ENCODE measurements around the gene GABRG3.

The GABRG3 gene

GRCh38 chr15:27095886-27096624 lies 125.1 kb downstream of the GABRG3 start:
- WGBS, result 91% methylated on average over 8 of the region's 8 CpGs
- H3K4me1 ChIP-seq (ENCODE audit: insufficient read depth, low read length), result peaks cover 6% of the 10 kb centered on the region
- no peaks in the 10 kb centered on the region for H3K27me3 ChIP-seq (ENCODE audit: insufficient read depth, low read length)
- no peaks in the 10 kb centered on the region for H3K9me3 ChIP-seq (ENCODE audit: insufficient read depth, low read depth, low read length)
- no peak overlapping the region for H3K9ac ChIP-seq (ENCODE audit: low read depth, low read length)
- H3K4me3 ChIP-seq (ENCODE audit: low read length), result no peak overlapping the region
- H3K27ac ChIP-seq (ENCODE audit: low read depth, low read length), result no peak overlapping the region
- H3K36me3 ChIP-seq (ENCODE audit: insufficient read depth, low read length), result no peaks in the 10 kb centered on the region

DNA sequence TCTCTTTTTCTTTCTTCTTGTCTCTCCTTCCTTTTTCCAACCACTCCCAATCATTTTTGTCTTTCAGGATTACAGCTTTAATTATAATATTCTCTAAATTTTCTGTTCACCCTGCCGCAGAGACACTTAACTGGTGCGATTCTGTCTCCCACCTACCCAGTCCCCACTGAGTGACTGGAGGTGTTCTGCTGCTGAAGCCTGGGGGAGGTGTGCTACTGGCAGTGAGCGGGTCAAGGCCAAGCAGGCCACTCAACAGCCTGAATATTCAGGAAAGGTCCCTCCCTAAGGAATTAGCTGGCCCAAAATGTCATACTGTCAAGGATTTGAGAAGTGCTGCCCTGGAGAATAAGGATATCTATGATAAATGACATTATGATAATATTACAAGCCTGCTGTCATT lies 126.5 kb downstream of the GABRG3 start:
- no peaks in the 10 kb centered on the region for H3K36me3 ChIP-seq (ENCODE audit: insufficient read depth, low read length)
- peaks cover 5% of the 10 kb centered on the region for H3K4me1 ChIP-seq (ENCODE audit: insufficient read depth, low read length)
- 76% methylated on average over 3 of the region's 3 CpGs for WGBS
- no peaks in the 10 kb centered on the region for H3K27me3 ChIP-seq (ENCODE audit: insufficient read depth, low read length)
- H3K9ac ChIP-seq (ENCODE audit: low read depth, low read length), result no peak overlapping the region
- no peak overlapping the region for H3K4me3 ChIP-seq (ENCODE audit: low read length)
- H3K27ac ChIP-seq (ENCODE audit: low read depth, low read length), result no peak overlapping the region
- H3K9me3 ChIP-seq (ENCODE audit: insufficient read depth, low read depth, low read length), result no peaks in the 10 kb centered on the region

- 89% methylated on average over 9 of the region's 9 CpGs for WGBS
- H3K9ac ChIP-seq (ENCODE audit: low read depth, low read length), result no peak overlapping the region
Measured at GRCh38 chr15:27101982-27102381, 131.0 kb downstream of the GABRG3 start.

GRCh38 chr15:27111323-27111722 lies 140.3 kb downstream of the GABRG3 start:
- Histone ChIP-seq H3K4me1 (ENCODE audit: insufficient read depth, low read length) (peaks cover 13% of the 10 kb centered on the region), H3K36me3 (ENCODE audit: insufficient read depth, low read length) (no peaks in the 10 kb centered on the region), H3K27ac (ENCODE audit: low read depth, low read length) (no peak overlapping the region), H3K4me3 (ENCODE audit: low read length) (no peak overlapping the region), H3K27me3 (ENCODE audit: insufficient read depth, low read length) (no peaks in the 10 kb centered on the region), H3K9ac (ENCODE audit: low read depth, low read length) (no peak overlapping the region), H3K9me3 (ENCODE audit: insufficient read depth, low read depth, low read length) (no peaks in the 10 kb centered on the region)
- WGBS, result 95% methylated on average over 4 of the region's 4 CpGs

More at GRCh38 chr15:27101982-27102381, 131.0 kb downstream of the GABRG3 start:
- H3K27ac ChIP-seq (ENCODE audit: low read depth, low read length), result no peak overlapping the region
- no peaks in the 10 kb centered on the region for H3K36me3 ChIP-seq (ENCODE audit: insufficient read depth, low read length)
- H3K27me3 ChIP-seq (ENCODE audit: insufficient read depth, low read length), result no peaks in the 10 kb centered on the region
- H3K4me1 ChIP-seq (ENCODE audit: insufficient read depth, low read length), result no peaks in the 10 kb centered on the region; the same call in 1 of the 2 replicates
- no peaks in the 10 kb centered on the region for H3K9me3 ChIP-seq (ENCODE audit: insufficient read depth, low read depth, low read length)
- no peak overlapping the region for H3K4me3 ChIP-seq (ENCODE audit: low read length)

- Histone ChIP-seq H3K4me3 (ENCODE audit: low read length) (no peak overlapping the region), H3K27me3 (ENCODE audit: insufficient read depth, low read length) (no peaks in the 10 kb centered on the region), H3K9ac (ENCODE audit: low read depth, low read length) (no peak overlapping the region), H3K4me1 (ENCODE audit: insufficient read depth, low read length) (peaks cover 13% of the 10 kb centered on the region), H3K36me3 (ENCODE audit: insufficient read depth, low read length) (no peaks in the 10 kb centered on the region), H3K27ac (ENCODE audit: low read depth, low read length) (no peak overlapping the region), H3K9me3 (ENCODE audit: insufficient read depth, low read depth, low read length) (no peaks in the 10 kb centered on the region; the same call in 1 of the 2 replicates)
- 100% methylated on average over 1 of the region's 1 CpG for WGBS
Measured at GRCh38 chr15:27114473-27114872, 143.5 kb downstream of the GABRG3 start.

DNA sequence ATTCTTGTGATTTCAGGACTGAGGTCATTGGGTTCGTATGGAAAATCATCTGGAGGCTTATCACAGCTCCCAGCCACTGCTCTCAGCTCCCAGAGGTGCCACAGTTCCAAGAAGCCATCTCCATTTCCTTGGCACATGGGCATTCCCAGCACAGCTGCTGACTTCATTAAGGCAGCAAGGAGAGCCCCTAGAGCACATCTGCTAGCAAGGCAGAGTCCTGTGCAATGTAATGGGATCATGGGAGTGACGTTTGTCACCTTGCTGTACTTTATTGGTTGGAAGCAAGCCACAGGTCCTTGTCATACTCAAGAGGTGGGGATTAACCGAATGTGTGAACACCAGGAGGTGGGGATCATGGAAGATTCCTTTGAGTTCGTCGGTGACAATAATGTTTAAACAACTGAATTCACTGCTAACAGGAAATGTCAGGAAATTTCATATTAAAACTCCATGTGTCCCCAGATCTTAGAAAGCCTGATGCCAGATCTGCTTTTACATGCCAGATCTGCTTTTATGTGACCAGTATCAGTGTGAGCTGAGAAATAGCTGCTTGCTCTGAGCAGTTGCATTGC lies 148.8 kb downstream of the GABRG3 start:
- Histone ChIP-seq H3K9ac (ENCODE audit: low read depth, low read length) (no peak overlapping the region), H3K9me3 (ENCODE audit: insufficient read depth, low read depth, low read length) (no peaks in the 10 kb centered on the region; the same call in 1 of the 2 replicates), H3K4me3 (ENCODE audit: low read length) (no peak overlapping the region), H3K27ac (ENCODE audit: low read depth, low read length) (no peak overlapping the region), H3K36me3 (ENCODE audit: insufficient read depth, low read length) (no peaks in the 10 kb centered on the region), H3K4me1 (ENCODE audit: insufficient read depth, low read length) (peaks cover 2% of the 10 kb centered on the region), H3K27me3 (ENCODE audit: insufficient read depth, low read length) (no peaks in the 10 kb centered on the region)
- 90% methylated on average over 5 of the region's 5 CpGs for WGBS

DNA sequence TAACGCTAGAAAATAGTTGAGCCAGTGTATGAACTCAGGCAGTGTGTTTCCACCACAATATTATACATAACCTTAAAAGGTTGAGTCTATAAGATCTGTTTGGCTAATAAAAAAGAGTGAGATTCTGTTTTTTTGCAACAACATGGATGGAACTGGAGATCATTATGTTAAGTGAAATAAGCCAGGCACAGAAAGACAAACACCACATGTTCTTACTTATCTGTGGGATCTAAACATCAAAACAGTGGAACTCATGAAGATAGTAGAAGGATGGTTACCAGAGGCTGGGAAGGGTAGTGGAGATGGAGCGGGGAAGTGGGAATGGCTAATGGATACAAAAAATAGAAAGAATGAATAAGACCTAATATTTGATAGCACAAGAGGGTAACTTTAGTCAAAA lies 150.7 kb downstream of the GABRG3 start:
- Histone ChIP-seq H3K9me3 (ENCODE audit: insufficient read depth, low read depth, low read length) (no peaks in the 10 kb centered on the region; the same call in 1 of the 2 replicates), H3K27me3 (ENCODE audit: insufficient read depth, low read length) (no peaks in the 10 kb centered on the region), H3K4me3 (ENCODE audit: low read length) (no peak overlapping the region), H3K27ac (ENCODE audit: low read depth, low read length) (no peak overlapping the region), H3K9ac (ENCODE audit: low read depth, low read length) (no peak overlapping the region), H3K4me1 (ENCODE audit: insufficient read depth, low read length) (no peaks in the 10 kb centered on the region), H3K36me3 (ENCODE audit: insufficient read depth, low read length) (no peaks in the 10 kb centered on the region)
- 100% methylated on average over 1 of the region's 2 CpGs for WGBS

GRCh38 chr15:27123291-27123690 lies 152.3 kb downstream of the GABRG3 start:
- no peak overlapping the region for H3K9ac ChIP-seq (ENCODE audit: low read depth, low read length)
- H3K4me1 ChIP-seq (ENCODE audit: insufficient read depth, low read length), result no peaks in the 10 kb centered on the region
- H3K9me3 ChIP-seq (ENCODE audit: insufficient read depth, low read depth, low read length), result no peaks in the 10 kb centered on the region
- H3K27me3 ChIP-seq (ENCODE audit: insufficient read depth, low read length), result no peaks in the 10 kb centered on the region
- H3K36me3 ChIP-seq (ENCODE audit: insufficient read depth, low read length), result no peaks in the 10 kb centered on the region
- H3K27ac ChIP-seq (ENCODE audit: low read depth, low read length), result no peak overlapping the region
- WGBS, result 98% methylated on average over 6 of the region's 6 CpGs
- no peak overlapping the region for H3K4me3 ChIP-seq (ENCODE audit: low read length)

DNA sequence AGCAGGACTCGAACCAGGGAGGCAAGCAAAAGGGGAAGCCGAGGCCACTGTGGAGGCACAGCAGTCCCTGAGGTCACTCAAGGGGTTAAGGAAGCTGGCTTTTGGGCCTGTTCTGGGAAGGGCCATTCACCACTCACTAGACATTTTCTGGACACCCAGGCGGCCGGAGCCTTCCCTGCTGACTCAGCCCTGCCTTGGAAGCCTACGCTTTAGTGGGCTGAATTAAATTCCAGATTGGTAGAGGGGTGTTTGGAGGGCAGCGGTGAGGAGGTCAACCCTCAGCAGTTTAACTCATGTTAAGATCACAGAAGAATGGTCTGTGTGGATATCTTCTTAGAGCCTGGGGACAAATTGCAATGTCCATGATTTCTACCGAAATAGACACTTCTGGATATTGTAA lies 152.8 kb downstream of the GABRG3 start:
- Histone ChIP-seq H3K27me3 (ENCODE audit: insufficient read depth, low read length) (no peaks in the 10 kb centered on the region), H3K4me1 (ENCODE audit: insufficient read depth, low read length) (no peaks in the 10 kb centered on the region), H3K36me3 (ENCODE audit: insufficient read depth, low read length) (no peaks in the 10 kb centered on the region), H3K27ac (ENCODE audit: low read depth, low read length) (no peak overlapping the region), H3K9me3 (ENCODE audit: insufficient read depth, low read depth, low read length) (no peaks in the 10 kb centered on the region), H3K4me3 (ENCODE audit: low read length) (no peak overlapping the region), H3K9ac (ENCODE audit: low read depth, low read length) (no peak overlapping the region)
- 96% methylated on average over 7 of the region's 7 CpGs for WGBS

DNA sequence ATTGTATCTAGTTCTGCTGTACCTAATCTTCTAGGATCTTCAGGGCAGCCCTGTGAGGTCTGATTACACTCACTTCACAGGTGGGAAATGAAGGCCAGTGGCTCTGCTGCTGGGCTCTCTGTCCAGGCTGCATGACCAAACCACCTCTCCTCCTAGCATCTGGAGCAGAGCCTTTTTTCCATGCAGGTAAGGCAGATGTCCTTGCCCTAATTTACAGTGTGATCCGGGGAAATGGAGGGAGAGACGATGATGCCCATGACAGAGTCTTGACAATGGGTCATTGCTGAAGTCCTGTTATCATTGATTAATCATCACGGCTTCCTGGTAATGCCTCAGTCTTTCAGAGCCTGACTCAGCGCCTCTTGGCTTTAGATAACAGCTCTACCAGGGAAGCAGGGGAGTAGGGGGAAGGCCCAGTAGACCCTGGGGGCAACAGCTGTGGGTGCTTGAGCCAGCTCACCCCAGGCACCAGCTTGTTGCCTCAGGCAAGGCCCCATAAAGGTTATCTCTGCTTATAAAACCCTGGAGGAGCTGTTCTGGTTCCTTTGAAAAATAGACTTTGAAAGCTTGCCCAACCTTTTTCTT lies 153.4 kb downstream of the GABRG3 start:
- 77% methylated on average over 4 of the region's 4 CpGs for WGBS
- H3K4me3 ChIP-seq (ENCODE audit: low read length), result no peak overlapping the region
- no peaks in the 10 kb centered on the region for H3K4me1 ChIP-seq (ENCODE audit: insufficient read depth, low read length)
- H3K9ac ChIP-seq (ENCODE audit: low read depth, low read length), result no peak overlapping the region
- no peaks in the 10 kb centered on the region for H3K9me3 ChIP-seq (ENCODE audit: insufficient read depth, low read depth, low read length)
- H3K36me3 ChIP-seq (ENCODE audit: insufficient read depth, low read length), result no peaks in the 10 kb centered on the region
- no peaks in the 10 kb centered on the region for H3K27me3 ChIP-seq (ENCODE audit: insufficient read depth, low read length)
- H3K27ac ChIP-seq (ENCODE audit: low read depth, low read length), result no peak overlapping the region

- WGBS, result 92% methylated on average over 2 of the region's 3 CpGs
- no peaks in the 10 kb centered on the region for H3K9me3 ChIP-seq (ENCODE audit: insufficient read depth, low read depth, low read length)
Measured at GRCh38 chr15:27125185-27125584, 154.2 kb downstream of the GABRG3 start.

More at GRCh38 chr15:27125185-27125584, 154.2 kb downstream of the GABRG3 start:
- H3K27me3 ChIP-seq (ENCODE audit: insufficient read depth, low read length), result no peaks in the 10 kb centered on the region
- no peaks in the 10 kb centered on the region for H3K36me3 ChIP-seq (ENCODE audit: insufficient read depth, low read length)
- no peak overlapping the region for H3K9ac ChIP-seq (ENCODE audit: low read depth, low read length)
- H3K27ac ChIP-seq (ENCODE audit: low read depth, low read length), result no peak overlapping the region
- H3K4me1 ChIP-seq (ENCODE audit: insufficient read depth, low read length), result no peaks in the 10 kb centered on the region
- no peak overlapping the region for H3K4me3 ChIP-seq (ENCODE audit: low read length)

All from HUES64 (cell line).